OCI-M2 (cell line): ENCODE results near the gene TSSK2.

ENCODE experiments used
- DNase-seq: peaks from one replicate; lab custom pipeline; 2025; ENCODE audit not compliant: unreplicated experiment; lab: John Stamatoyannopoulos, UW

Gene TSSK2

DNA sequence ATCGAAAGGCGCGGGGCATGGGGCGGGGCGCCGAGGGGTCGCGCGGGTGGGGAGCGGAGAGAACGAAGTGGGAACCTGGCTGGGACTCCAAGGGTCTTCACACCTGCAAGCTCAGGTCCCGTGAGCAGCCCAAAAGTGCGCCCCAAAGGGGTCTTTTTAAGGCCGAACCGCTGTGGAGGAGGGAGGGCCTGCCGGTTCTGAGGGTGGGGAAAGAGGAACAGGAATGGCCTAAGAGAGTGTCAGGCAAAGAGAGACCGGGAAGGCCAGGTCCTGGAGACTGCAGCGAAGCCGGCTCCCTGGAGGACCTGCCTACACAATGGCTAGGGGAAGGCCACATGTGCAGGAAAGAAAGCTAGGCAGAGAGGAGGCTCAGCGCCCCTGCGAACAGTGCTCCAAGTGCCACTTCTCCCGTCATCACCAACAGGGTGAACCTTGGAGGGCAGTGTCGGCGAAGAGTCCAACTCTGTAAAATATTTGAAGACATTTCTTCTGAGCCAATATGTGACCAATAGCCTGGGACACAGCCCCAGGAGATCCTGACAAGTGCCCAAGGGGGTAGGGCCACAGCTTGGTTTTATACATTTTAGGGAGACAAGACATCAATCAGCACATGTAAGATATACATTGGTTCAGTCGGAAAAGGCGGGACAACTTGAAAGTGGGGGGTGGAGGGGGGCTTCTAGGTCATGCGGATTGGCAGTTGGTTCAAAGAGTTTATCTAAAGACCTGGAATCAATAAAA is 8.2 kb upstream of the TSSK2 start:
- no peak for DNase-seq

DNA sequence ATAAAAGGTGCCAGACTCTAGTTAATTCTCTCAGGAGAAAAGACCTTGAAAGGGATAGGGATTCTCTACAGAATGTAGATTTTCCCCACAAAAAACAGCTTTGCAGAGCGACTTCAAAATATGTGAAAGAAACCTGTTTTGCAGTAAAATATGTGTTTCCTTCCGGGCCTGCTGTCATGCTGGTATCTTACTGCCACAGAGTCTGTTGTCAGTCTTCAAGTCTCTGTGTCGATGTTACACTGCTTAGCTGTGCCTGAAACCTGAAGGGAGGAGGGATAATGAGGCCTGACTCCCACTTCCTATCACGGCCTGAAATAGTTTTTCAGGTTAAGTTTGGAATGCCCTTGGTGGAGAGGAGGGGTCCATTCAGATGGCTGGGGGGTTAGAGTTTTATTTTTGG is 7.2 kb upstream of the TSSK2 start:
- no peak for DNase-seq

DNA sequence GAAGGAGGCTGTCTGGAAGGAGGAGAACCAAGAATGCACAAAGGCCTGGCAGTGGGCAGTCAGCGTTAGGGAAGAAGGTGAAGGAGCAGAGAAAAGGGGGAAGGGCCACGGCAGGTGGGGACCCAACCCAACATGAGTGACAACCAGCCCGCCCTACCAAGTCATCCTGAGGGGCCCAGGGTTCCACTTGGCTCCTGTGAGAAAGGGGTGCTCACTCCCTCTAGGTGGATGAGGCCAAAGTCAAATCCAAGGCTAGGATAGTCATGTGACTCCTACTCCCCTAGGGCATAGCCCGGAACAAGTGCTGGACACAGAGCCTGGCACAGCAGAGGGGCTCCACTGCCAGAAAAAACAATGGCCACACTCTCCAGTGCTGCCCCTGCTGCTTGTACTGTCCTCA is 6.7 kb upstream of the TSSK2 start:
- DNase-seq: no peak

DNA sequence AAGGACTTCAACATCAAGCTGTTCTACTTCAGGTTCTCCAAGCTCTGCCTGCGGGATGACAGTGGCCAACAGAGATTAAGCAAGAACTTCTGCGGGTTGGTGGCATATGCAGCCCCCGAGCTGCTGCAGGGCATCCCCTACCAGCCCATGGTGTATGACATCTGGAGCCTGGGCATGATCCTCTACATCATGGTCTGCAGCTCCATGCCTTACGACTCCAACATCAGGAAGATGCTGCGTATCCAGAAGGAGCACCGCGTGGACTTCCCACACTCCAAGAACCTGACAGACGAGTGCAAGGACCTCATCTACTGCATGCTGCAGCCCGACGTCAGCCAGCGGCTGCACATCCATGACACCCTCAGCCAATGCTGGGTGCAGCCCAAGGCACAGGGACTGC is 6.1 kb upstream of the TSSK2 start:
- DNase-seq: no peak

DNA sequence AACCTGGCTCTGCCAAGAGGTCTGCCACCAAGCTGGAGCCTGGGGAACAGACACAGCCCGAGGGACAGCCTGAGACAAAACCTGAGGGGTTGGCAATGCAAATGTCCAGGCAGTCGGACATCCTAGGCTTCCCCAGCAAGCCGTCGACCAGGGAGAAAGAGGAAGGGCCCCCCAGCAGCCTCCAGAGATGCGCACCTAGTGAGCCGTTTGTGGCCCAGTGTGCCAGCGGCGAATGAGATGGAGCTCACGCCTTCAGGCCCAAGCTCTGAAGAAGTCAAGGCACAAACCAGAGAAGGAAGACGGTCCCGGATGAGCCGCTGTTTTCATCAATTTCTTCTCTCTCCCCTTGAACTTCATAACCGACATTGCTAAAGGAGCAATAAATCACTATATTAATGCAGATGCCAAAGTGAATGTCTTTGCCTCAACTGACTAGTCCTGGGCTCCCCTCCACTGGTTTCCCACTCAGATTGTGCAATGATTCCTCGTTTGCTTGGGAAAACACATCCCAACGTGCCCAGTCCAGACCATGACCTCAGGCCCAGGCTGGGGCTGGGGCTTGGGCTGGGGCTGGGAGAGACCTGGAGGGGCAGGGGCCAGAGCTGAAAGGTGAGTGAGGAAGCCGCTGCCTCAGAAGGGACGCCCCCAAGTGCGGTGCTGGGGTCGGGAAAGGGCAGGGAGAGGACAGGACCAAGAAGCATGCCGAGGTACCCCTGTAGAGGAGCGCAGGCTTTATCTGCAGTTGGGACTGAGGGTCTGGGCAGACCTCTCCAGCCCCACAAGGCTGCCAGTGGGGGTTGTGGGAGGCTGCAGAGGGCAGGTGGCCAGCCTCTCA is 5.4 kb upstream of the TSSK2 start:
- no peak for DNase-seq

DNA sequence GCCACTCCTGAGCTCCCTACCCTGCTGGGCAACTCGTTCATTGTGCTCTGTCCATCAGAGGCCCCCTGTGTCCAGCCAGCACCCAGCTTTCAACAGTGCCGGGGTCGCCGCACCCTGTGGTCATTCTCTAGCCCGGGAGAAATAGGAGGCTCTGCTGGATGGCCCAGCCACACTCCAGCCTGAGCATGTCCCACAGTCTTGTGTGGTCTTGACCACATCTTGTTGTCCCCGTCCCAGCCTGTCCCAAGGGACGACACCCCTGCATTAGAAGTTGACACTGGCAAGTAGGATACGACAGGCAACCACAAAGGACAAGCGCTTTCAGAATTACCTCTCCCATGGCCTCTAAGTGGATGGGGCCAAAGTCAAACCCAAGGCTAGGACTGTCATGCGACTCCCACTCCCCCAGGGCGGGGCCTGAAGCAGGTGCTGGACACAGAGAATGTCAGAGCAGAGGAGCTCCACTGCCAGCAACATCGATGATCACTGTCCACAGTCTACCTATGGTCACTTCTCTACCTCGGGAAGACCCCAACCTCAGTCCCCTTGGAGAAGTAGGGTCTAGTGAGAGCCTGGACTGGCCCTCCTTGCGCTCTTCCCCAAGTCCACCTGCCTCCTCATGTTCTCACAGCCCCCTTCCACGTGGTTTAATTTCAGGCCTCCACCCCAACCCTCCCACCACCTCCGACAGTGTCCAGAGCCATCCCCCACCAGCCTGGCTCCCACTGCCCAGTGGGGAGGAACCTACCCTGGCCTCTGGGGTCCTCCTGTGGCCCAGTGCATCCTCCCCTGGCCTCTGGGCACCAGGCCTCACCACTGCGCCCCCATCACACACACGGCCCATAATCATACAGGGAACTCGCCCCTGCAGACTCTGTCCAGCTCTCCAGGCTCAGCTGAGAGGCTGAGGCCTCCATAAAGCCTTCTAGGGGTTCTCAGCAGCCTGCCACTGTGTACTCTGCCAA is 4.5 kb upstream of the TSSK2 start:
- DNase-seq: no peak

DNA sequence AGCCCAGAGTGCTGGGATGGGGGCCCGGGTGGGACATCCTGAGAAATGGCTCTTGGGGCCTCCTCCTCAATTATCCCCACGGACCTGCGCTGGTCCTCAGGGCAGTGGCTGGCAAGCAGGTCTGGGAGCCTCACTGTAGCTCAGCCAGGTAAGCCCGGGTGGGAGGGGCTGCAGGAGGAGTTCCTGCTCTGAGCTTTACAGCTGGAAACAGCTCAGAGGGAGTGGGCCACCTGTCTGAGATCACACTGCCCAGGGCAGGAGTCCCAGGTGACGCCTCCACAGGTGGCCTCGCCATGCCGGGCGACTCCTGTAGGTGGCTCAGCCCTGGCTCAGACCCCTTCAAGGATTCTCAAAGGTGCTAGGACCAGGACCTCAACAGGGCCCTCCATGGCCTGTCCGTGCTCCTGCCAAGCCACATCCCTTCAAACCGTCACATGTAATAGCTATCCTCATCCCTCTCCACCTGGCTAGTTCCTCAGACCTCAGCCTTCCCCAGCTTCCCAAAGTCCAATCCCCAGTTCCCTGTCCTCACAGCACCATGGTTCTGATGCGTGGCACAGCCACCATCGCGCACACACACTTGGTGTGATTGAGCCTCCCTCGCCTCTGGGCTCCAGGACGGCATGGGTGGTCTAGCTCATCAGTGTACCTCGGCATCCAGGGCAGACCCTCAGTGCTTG is 3.6 kb upstream of the TSSK2 start:
- DNase-seq: no peak

DNA sequence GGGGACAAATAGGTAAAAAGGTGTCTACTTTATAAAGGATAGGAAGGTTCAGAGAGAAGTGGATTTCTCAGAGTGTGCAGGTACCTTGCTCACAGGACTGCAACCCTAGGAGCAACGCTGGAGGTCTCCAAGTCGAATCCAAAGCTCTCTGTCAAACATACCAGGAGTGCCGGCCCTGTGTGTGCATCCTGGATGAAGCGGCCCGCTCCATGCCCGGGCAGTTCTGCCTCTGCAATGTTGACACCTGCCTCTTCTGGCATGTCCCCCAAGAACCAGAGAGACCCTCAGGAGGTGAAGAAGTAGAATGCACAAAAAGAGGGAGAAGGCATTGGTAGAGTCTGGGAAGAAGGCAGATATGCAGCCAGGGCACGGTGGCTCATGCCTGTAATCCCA is 3.1 kb upstream of the TSSK2 start:
- DNase-seq: no peak

DNA sequence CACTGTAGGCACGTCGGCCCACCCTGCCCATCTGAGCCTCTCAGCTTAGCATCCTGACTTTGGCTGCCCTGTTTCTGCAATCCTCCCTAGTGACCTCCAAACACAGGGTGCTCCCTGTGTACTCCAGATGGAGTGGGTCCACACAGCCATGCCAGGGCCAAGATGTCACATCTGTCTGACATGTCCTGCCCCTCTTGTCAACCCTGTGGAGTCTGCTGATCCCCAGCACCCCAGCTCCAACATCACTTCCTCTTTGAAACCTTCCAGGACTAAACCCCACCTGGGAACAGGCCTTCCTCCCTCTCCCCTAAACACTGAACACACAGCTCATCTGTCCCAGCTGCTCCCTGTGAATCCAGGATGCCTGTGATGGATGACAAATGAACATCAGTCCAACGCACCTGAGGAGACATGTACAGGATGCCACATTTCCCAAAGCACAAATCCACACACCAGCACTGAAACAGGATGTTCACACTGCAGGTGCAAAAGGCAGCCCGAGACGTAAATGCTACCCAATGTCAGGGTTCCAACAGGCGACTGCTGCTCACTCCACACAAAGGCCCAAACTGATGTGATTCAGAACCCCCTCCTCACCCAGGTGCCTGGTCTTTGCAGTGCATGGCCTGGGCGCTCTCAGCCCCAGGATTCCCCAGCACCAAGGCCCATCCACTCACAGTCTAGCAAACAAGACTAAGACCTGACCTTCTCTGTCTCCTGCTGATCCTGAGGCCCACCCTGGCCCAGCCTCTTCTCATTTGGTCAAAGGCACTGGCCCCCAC is 2.0 kb upstream of the TSSK2 start:
- no peak for DNase-seq

DNA sequence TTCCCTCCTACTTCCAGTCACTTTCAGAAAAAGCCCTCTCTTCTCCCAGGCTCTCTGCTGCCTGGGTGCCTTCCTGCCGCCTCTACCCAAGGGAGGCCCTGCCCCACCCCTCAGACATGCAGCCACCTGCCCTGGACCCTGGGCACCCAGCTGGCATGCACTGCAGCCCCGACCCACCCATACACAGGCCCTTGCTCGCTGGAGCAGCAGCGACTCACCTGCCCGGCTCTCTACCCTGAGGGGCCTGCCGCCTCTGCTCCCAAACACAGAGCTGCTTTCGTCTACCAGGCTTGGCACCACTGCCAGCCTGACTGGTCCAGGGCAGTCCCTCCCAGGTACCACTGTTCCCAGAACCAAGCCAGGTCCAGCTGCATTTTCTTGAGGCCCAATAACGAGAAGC is 1.2 kb upstream of the TSSK2 start:
- no peak for DNase-seq

DNA sequence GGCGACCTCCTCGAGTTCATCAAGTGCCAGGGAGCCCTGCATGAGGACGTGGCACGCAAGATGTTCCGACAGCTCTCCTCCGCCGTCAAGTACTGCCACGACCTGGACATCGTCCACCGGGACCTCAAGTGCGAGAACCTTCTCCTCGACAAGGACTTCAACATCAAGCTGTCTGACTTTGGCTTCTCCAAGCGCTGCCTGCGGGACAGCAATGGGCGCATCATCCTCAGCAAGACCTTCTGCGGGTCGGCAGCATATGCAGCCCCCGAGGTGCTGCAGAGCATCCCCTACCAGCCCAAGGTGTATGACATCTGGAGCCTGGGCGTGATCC is 542 bp downstream of the TSSK2 start:
- DNase-seq: no peak

DNA sequence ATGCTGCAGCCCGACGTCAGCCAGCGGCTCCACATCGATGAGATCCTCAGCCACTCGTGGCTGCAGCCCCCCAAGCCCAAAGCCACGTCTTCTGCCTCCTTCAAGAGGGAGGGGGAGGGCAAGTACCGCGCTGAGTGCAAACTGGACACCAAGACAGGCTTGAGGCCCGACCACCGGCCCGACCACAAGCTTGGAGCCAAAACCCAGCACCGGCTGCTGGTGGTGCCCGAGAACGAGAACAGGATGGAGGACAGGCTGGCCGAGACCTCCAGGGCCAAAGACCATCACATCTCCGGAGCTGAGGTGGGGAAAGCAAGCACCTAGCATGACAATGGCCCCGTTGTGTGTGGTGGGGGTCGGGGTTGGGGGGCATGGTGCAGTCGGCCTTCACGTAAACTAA is 1.0 kb downstream of the TSSK2 start:
- no peak for DNase-seq

DNA sequence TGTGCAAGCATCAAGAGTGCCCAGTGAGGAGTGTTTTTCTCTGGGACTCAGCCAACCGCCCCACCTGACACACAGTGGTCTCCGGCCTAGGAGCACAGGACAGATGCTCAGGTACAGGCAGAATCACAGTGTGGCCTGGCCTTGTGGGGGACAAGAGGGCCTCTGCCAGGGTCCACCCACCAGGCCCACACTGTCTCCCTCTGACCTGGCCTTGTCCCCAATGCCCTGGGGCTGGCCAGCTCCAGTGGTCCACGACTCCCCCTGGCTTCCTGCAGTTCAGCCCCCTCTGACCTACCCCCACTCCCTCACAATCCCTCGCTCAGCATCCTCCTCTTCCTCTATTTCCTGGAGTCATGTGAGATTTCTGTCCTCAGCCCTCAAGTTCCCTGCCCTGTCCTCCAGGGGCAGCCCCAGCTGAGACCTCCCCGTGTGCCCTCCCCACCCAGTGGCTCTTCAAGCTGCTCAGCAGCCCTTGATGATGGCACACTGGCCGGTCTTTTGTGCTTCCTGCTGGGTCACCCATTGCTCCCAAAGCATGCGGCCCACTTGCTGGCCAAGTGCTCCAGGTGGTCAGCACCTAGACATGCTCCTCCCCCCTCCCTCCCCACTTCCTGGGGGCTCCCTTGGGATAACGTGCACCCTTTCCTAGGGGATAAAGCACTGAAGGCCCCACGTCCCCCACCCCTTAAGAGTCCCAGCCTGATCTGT is 1.7 kb downstream of the TSSK2 start:
- no peak for DNase-seq

DNA sequence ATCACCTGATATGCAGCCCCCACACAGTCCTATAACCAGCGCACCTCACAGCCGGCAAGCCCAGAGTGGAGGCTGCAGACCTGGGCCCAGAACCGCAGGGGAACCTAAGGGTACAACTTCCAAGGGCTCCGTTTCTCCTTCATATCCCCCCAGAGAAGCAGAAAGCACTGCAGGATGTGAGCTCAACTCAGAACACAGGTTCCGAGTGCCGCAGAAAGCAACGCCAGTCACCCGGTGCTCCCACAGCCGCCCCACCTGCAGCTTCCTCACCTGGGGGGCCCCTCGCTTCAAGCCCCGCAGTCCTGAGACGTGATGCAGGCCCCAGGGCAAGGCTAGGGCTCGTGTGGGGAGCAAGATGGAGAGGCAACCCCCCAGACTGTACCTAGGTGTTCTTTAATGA is 2.5 kb downstream of the TSSK2 start:
- DNase-seq: no peak

DNA sequence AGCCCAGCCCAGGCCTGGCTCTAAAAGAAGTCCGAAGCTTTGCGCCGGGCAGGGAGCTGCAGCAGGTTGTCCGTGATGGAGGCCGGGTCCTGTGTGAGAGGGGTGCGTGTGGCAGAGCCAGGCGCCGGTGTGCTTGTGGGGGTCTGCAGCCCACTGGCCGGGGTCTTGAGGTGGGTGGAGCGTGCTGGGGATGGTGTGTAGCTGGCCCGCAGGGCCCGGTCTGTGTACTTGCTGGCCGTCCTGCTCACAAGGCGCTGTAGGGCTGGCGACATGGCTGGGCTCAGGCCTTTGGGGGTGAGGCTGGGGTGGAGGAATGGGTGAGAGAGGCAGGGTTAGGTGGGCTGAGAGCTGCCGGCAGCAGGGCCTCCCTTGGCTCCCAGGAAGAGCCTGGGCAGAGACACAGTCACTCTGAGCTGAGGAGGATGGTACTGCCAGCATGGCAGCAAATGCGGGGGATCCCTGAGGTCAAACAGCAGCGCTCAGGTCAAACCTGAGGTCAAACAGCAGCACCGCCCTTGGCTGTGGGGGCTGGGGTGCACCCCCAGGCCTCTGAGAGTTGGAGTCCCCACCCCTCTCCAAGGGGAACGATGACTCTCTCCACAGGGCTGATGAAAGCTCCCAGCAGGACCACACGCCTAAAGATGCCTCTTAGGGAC is 3.2 kb downstream of the TSSK2 start:
- no peak for DNase-seq

DNA sequence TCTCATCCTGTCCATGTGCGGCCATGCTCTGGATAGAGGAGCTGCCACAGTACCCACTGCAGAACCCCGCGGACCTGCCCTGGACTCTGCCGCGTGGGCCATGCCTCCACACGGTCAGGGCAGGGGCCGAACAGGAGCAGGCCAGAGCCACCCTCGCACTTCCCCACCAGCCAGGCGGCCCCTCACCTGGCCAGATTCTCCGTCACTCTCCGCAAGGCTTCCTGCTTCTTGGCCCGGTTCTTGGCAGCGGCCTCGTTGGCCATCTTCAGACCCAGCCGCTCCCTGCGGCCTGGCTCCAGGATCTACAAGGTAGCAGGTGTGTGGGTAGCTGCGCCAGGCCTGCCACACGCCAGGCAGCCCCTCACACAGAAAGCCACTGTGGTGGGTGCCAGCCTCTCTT is 3.8 kb downstream of the TSSK2 start:
- DNase-seq: no peak

DNA sequence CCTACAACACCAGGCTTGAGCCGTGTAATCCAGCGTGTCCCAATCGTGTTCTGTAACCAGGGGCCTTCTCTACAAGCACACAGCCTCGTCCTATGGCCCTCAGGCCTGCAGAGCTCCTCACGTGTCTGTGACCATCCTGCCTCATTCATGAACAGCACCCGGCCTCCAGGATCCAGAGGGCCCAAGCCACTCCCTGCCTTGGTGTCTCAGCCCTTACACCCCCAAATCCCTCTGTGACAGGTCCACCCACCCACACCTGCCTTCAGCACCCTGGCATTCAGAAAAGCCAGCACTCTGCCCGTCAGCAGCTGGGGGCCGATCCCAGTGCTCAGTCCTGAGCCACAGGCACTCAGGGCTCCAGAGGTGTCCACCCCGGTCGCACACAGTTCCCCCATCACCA is 5.8 kb downstream of the TSSK2 start:
- DNase-seq: no peak

DNA sequence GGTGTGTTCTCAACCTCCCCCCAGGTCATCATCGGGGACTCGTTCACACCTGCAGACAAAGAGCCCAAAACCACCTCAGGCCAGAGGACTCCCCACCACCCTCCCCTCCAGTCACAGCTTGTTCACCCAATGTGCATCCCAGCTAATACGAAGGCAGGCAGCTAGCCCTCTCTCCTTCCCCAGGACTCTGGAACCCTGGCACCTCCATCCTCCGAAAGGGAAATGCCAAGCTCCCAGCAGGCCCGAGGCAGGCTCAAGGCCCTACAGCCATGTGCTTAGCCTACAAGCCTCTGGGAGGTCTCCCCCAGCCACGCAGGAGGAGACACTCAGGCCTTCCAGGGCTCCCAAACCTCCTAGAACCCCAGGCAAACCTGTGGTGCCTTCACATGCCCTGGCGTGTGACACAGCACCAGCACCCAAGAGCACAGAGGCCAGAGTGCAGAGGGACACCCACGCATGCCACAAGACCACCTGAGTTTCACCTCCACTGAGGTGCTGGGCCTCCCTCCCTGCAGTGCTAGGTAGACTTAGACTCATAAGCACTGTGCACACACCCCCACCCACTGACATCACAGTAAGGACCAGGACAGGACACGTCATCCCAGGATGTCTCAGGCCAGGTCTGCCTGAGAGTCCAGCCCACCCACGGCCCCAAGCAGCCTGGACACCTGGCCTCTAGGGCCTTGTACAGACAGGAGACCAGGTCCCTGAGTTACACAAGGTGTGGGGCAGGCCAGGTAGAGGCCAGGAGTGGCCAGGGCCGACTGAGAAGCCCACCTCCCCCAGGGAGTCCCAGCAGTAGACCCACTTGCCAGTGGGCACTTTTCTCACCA is 6.5 kb downstream of the TSSK2 start:
- no peak for DNase-seq
